GM23338 (cell line): ENCODE measurements around the gene MYO9B. TPM values are rescaled to one million over a fixed set of nuclear protein-coding genes. Genes with fewer than 3 reads are reported as not detected.

Source experiments
- ATAC-seq: fragments of 200-7000 bp; cut with Tn5 transposase; 3 replicates; pipeline ENCODE4 v1.9.1; 2020
- DNase-seq: peaks from one replicate; pipeline ENCODE4 v3.0.0-alpha.2; 2015; ENCODE audit warnings: low spot score
- H2AFZ ChIP-seq: fragments of 200-600 bp; sonication (generic); 2 replicates; pipeline ENCODE4 v1.8.0; 2016; ENCODE audit warnings: antibody characterized with exemption, mild to moderate bottlenecking, moderate library complexity
- H3F3A ChIP-seq: fragments of 200-600 bp; sonication (generic); replicated peaks from 2 replicates; pipeline ENCODE4 v1.8.0; 2017; ENCODE audit warnings: antibody characterized with exemption, mixed run types, low read depth
- H3K27ac ChIP-seq: fragments of 200-600 bp; sonication (generic); 2 replicates; pipeline ENCODE4 v1.6.1; 2016; ENCODE audit warnings: low read depth
- H3K27me3 ChIP-seq: fragments of 200-600 bp; sonication (generic); 2 replicates; pipeline ENCODE4 v1.8.0; 2016; ENCODE audit warnings: mild to moderate bottlenecking, mixed run types, moderate library complexity; ENCODE audit not compliant: insufficient read depth
- H3K36me3 ChIP-seq: fragments of 200-600 bp; sonication (generic); 2 replicates; pipeline ENCODE4 v1.8.0; 2016; ENCODE audit warnings: mild to moderate bottlenecking; ENCODE audit not compliant: insufficient read depth
- H3K4me1 ChIP-seq: fragments of 200-600 bp; sonication (generic); 2 replicates; pipeline ENCODE4 v1.8.0; 2016; ENCODE audit warnings: mild to moderate bottlenecking, moderate library complexity; ENCODE audit not compliant: insufficient read depth
- H3K4me2 ChIP-seq: fragments of 200-600 bp; sonication (generic); 2 replicates; pipeline ENCODE4 v1.7.1; 2017; ENCODE audit warnings: mixed run types
- H3K4me3 ChIP-seq: fragments of 200-600 bp; sonication (generic); 2 replicates; pipeline ENCODE4 v1.6.1; 2016; ENCODE audit warnings: mixed run types
- H3K79me2 ChIP-seq: fragments of 200-600 bp; sonication (generic); replicated peaks from 2 replicates; pipeline ENCODE4 v1.8.0; 2017; ENCODE audit warnings: mild to moderate bottlenecking; ENCODE audit not compliant: insufficient read depth
- H3K9me2 ChIP-seq: fragments of 200-600 bp; sonication (generic); 2 replicates; pipeline ENCODE4 v1.8.0; 2017; ENCODE audit not compliant: insufficient read depth
- H4K20me1 ChIP-seq: fragments of 200-600 bp; sonication (generic); replicated peaks from 2 replicates; pipeline ENCODE4 v1.8.0; 2017; ENCODE audit warnings: mild to moderate bottlenecking; ENCODE audit not compliant: insufficient read depth
- H3K27ac Mint-ChIP-seq: 2 replicates; pipeline ENCODE4 v1.8.0; 2020; ENCODE audit warnings: inconsistent platforms, mild to moderate bottlenecking, moderate library complexity, mixed read lengths
- H3K27me3 Mint-ChIP-seq: 3 replicates; pipeline ENCODE4 v1.8.0; 2022; ENCODE audit warnings: low read depth, mild to moderate bottlenecking, moderate library complexity, mixed read lengths, inconsistent platforms; ENCODE audit not compliant: insufficient read depth, poor library complexity
- H3K36me3 Mint-ChIP-seq: 3 replicates; pipeline ENCODE4 v1.8.0; 2021; ENCODE audit warnings: low read depth, mild to moderate bottlenecking, inconsistent platforms, moderate library complexity, mixed read lengths
- H3K4me1 Mint-ChIP-seq: 3 replicates; pipeline ENCODE4 v1.8.0; 2020; ENCODE audit warnings: mild to moderate bottlenecking, inconsistent platforms, mixed read lengths
- H3K4me3 Mint-ChIP-seq: 3 replicates; pipeline ENCODE4 v1.8.0; 2021; ENCODE audit warnings: moderate library complexity, mild to moderate bottlenecking, inconsistent platforms, mixed read lengths
- H3K9me3 Mint-ChIP-seq: 3 replicates; pipeline ENCODE4 v1.8.0; 2020; ENCODE audit warnings: moderate library complexity, mild to moderate bottlenecking, inconsistent platforms, mixed read lengths
- CREB1 ChIP-seq: fragments of 250-450 bp; sonication (Bioruptor Pico); IDR thresholded peaks from 2 replicates; pipeline ENCODE4 v1.5.0; 2020; ENCODE audit warnings: low read depth, mild to moderate bottlenecking, moderate library complexity
- EZH2 ChIP-seq: fragments of 200-600 bp; sonication (generic); IDR thresholded peaks from one replicate; pipeline ENCODE4 v1.8.0; 2017; ENCODE audit warnings: antibody characterized with exemption, mild to moderate bottlenecking, low read depth; ENCODE audit not compliant: unreplicated experiment
- NANOG ChIP-seq: IDR thresholded peaks from 2 replicates; pipeline ENCODE4 v1.6.1; 2016; ENCODE audit warnings: antibody characterized with exemption, borderline replicate concordance
- POLR2AphosphoS5 ChIP-seq: IDR thresholded peaks from 2 replicates; pipeline ENCODE4 v1.6.1; 2016; ENCODE audit warnings: antibody characterized with exemption, low read depth
- REST ChIP-seq: IDR thresholded peaks from one replicate; pipeline ENCODE4 v1.6.1; 2018; ENCODE audit warnings: antibody characterized with exemption; ENCODE audit not compliant: unreplicated experiment
- ZNF331 ChIP-seq: fragments of 250-450 bp; sonication (Bioruptor Pico); IDR thresholded peaks from 2 replicates; pipeline ENCODE4 v1.5.0; 2020; ENCODE audit warnings: low read depth, mild to moderate bottlenecking, moderate library complexity
- polyA plus RNA-seq: library from polyadenylated mRNA; unstranded; fragments of >200 nt; fragmentation: Nextera tagmentation; extraction: Ambion mirVana; gene quantifications from 2 replicates; pipeline ENCODE4 v1.2.1, GENCODE V29; 2016
- total RNA-seq: library from RNA; depleted of rRNA; stranded (reverse); fragments of >200 nt; shearing (Covaris generic); gene quantifications from 2 replicates; pipeline ENCODE4 v1.2.3, GENCODE V29; 2014

The MYO9B gene
- total and polyA plus RNA-seq, 2 experiments from 2014 or later = 28.7 to 61.3 TPM

- H3K4me3 Mint-ChIP-seq = peak overlapping the region; percentile 83; the same call in 2 of the 3 replicates
- Histone ChIP-seq H3K4me1 (no peaks in the 10 kb centered on the region; the same call in 1 of the 2 replicates), H3K9me2 (no peaks in the 10 kb centered on the region), H3K79me2 (peaks cover 16% of the 10 kb centered on the region), H3F3A (peaks cover 28% of the 10 kb centered on the region), H4K20me1 (peaks cover 9% of the 10 kb centered on the region), H3K4me2 (0 out of 2 replicates have a peak overlapping the region, but pooled peaks have one; percentile 38), H3K27ac (no peak overlapping the region), H3K27me3 (no peaks in the 10 kb centered on the region), H2AFZ (no peak overlapping the region), H3K36me3 (peaks cover 6% of the 10 kb centered on the region; the same call in 1 of the 2 replicates), H3K4me3 (0 out of 2 replicates have a peak overlapping the region, but pooled peaks have one; percentile 92)
- peaks cover 13% of the 10 kb centered on the region; the same call in 2 of the 3 replicates for H3K4me1 Mint-ChIP-seq
- no peak for TF ChIP-seq EZH2
- TF ChIP-seq NANOG = no peak
- TF ChIP-seq CREB1 (CRISPR knock-in tag) = no peak
- no peak for TF ChIP-seq ZNF331 (CRISPR knock-in tag)
- no peak for TF ChIP-seq REST
- ATAC-seq (no peak), DNase-seq (peak; percentile 30)
- H3K27ac Mint-ChIP-seq = no peak overlapping the region
- peaks cover 17% of the 10 kb centered on the region for H3K27me3 Mint-ChIP-seq
- no peaks in the 10 kb centered on the region for H3K9me3 Mint-ChIP-seq
- H3K36me3 Mint-ChIP-seq = peaks cover 34% of the 10 kb centered on the region
Observed at GRCh38 chr19:17227798-17228367, 152.3 kb downstream of the MYO9B start.

- Histone ChIP-seq H3K36me3 (peaks cover 6% of the 10 kb centered on the region; the same call in 1 of the 2 replicates), H3F3A (peaks cover 37% of the 10 kb centered on the region), H3K9me2 (no peaks in the 10 kb centered on the region), H3K27me3 (no peaks in the 10 kb centered on the region), H3K79me2 (peaks cover 36% of the 10 kb centered on the region), H3K4me1 (peaks cover 6% of the 10 kb centered on the region; the same call in 1 of the 2 replicates), H3K4me2 (no peak overlapping the region), H2AFZ (no peak overlapping the region), H4K20me1 (peaks cover 26% of the 10 kb centered on the region), H3K27ac (no peak overlapping the region; the same call in 1 of the 2 replicates), H3K4me3 (no peak overlapping the region)
- Mint-ChIP-seq H3K27ac (no peak overlapping the region), H3K9me3 (no peaks in the 10 kb centered on the region), H3K36me3 (peaks cover 50% of the 10 kb centered on the region), H3K4me3 (no peak overlapping the region), H3K27me3 (peaks cover 17% of the 10 kb centered on the region), H3K4me1 (peaks cover 23% of the 10 kb centered on the region)
- TF ChIP-seq POLR2AphosphoS5 (0 out of 2 replicates have a peak, but pooled peaks have one; percentile 34), REST (no peak)
- no peak for DNase-seq
- ATAC-seq = no peak
Observed at GRCh38 chr19:17229890-17230289, 154.3 kb downstream of the MYO9B start.
